Measurements from ENCODE around the gene PSPH. TPM values are rescaled to one million over a fixed set of nuclear protein-coding genes. Genes with fewer than 3 reads are reported as not detected.

The PSPH gene
- total RNA-seq, 1 experiment from 2014 or later = 52.1 TPM

GRCh38 chr7:55983537-55983936 lies 67.7 kb downstream of the PSPH start:
- H3K36me3 Mint-ChIP-seq (ENCODE audit: insufficient read depth in 1 of 3, low read depth in 3 of 3) = peaks cover 18 to 55% (median 48%) of the 10 kb centered on the region in 3 experiments
- H3K79me2 ChIP-seq (ENCODE audit: insufficient read depth, low read length) = no peaks in the 10 kb centered on the region
- H3K27me3 Mint-ChIP-seq (ENCODE audit: low read depth) = no peaks in the 10 kb centered on the region

More at GRCh38 chr7:55983537-55983936, 67.7 kb downstream of the PSPH start:
- Histone ChIP-seq H2BK12ac (ENCODE audit: insufficient read length, low read depth, low read length) (no peak overlapping the region), H2AK5ac (ENCODE audit: insufficient read length, low read length) (no peak overlapping the region), H2BK15ac (ENCODE audit: low read depth, low read length) (no peak overlapping the region), H3T11ph (ENCODE audit: low read length) (no peak overlapping the region), H2BK20ac (ENCODE audit: low read depth, low read length, poor library complexity, severe bottlenecking) (no peak overlapping the region), H2BK120ac (ENCODE audit: low read depth, low read length, poor library complexity, severe bottlenecking) (no peak overlapping the region), H3K23me2 (ENCODE audit: insufficient read length, low read depth, low read length, poor library complexity, severe bottlenecking) (no peaks in the 10 kb centered on the region), H4K8ac (replicated peaks; ENCODE audit: insufficient read length, low read depth, low read length) (no peak overlapping the region), H3K9ac (ENCODE audit: extremely low read depth, insufficient read length, low read length) (no peak overlapping the region), H3K27ac (ENCODE audit: insufficient read length, low read depth, low read length) (no peak overlapping the region), H3K23ac (ENCODE audit: insufficient read length, low read depth, low read length) (no peak overlapping the region), H4K91ac (ENCODE audit: insufficient read length, low read depth, low read length) (no peak overlapping the region), H3K56ac (ENCODE audit: insufficient read length, low read depth, low read length) (no peak overlapping the region), H3K79me1 (ENCODE audit: insufficient read depth, low read depth, low read length, poor library complexity, severe bottlenecking) (no peaks in the 10 kb centered on the region), H4K5ac (ENCODE audit: insufficient read length, low read depth, low read length) (no peak overlapping the region), H3K27me3 (ENCODE audit: insufficient read depth, low read length) (no peaks in the 10 kb centered on the region), H4K20me1 (ENCODE audit: control insufficient read depth, insufficient read depth, insufficient read length) (no peaks in the 10 kb centered on the region), H3K4ac (ENCODE audit: low read depth, low read length) (no peak overlapping the region), H3K4me2 (ENCODE audit: insufficient read depth, insufficient read length, low read length) (no peak overlapping the region), H2BK5ac (ENCODE audit: insufficient read length, low read length) (no peak overlapping the region), H3K4me1 (ENCODE audit: insufficient read depth, low read length) (no peaks in the 10 kb centered on the region), H3K14ac (ENCODE audit: insufficient read depth, low read length) (no peak overlapping the region), H2AFZ (ENCODE audit: low read length) (no peak overlapping the region), H3K18ac (ENCODE audit: insufficient read length, low read depth, low read length) (no peak overlapping the region), H3K9me3 (ENCODE audit: control insufficient read depth, low read depth, low read length) (no peaks in the 10 kb centered on the region)
- TF ChIP-seq, protein P1, sequence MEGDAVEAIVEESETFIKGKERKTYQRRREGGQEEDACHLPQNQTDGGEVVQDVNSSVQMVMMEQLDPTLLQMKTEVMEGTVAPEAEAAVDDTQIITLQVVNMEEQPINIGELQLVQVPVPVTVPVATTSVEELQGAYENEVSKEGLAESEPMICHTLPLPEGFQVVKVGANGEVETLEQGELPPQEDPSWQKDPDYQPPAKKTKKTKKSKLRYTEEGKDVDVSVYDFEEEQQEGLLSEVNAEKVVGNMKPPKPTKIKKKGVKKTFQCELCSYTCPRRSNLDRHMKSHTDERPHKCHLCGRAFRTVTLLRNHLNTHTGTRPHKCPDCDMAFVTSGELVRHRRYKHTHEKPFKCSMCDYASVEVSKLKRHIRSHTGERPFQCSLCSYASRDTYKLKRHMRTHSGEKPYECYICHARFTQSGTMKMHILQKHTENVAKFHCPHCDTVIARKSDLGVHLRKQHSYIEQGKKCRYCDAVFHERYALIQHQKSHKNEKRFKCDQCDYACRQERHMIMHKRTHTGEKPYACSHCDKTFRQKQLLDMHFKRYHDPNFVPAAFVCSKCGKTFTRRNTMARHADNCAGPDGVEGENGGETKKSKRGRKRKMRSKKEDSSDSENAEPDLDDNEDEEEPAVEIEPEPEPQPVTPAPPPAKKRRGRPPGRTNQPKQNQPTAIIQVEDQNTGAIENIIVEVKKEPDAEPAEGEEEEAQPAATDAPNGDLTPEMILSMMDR (conservative IDR thresholded peaks at IDR 0.05) = no peak
- H3K4me3 Mint-ChIP-seq = no peak overlapping the region
- H3K9me3 Mint-ChIP-seq = no peaks in the 10 kb centered on the region
- no CpG with 5 or more reads among the region's 3 CpGs for WGBS (ENCODE audit: extremely low coverage, insufficient read length, low lambda C conversion rate)
- no peak overlapping the region for H3K27ac Mint-ChIP-seq
- H3K4me1 Mint-ChIP-seq = no peaks in the 10 kb centered on the region
- DNase-seq = no peak
